Right ventricle myocardium inferior (tissue), 1 donor: ENCODE measurements around the gene PEAR1. TPM values are rescaled to one million over a fixed set of nuclear protein-coding genes. Genes with fewer than 3 reads are reported as not detected.
"Not testable (repeated sequence)": the region's sequence is repeated elsewhere in the genome, so short reads cannot be mapped to it uniquely, and the experiment has no call there.

Experiments used
- ATAC-seq: fragments of 200-7000 bp; cut with Tn5 transposase; one replicate; pipeline ENCODE4 v1.9.1; 2020; ENCODE audit warnings: mild to moderate bottlenecking, moderate library complexity
- DNase-seq: peaks from one replicate; pipeline ENCODE4 v3.0.0; 2021; ENCODE audit errors: missing footprints
- intact Hi-C: fragments of 100-400 bp; cut with DNase I; formaldehyde crosslinking; loops from one replicate; pipeline ENCODE4 v1.11.0; 2022
- total RNA-seq: library from RNA; stranded (reverse); fragmentation: NEBNext Ultra II Directional; extraction: Animal tissue kit (Norgen Biotek cat#: 25700); gene quantifications from one replicate; pipeline ENCODE4 v1.2.1, GENCODE V29; 2021
- donor health status: DM: no; HTN: yes; CAD: no; lungs with severe emphysema.

Gene PEAR1
- total RNA-seq, 1 donor from 2014 or later, result 8.1 TPM

DNA sequence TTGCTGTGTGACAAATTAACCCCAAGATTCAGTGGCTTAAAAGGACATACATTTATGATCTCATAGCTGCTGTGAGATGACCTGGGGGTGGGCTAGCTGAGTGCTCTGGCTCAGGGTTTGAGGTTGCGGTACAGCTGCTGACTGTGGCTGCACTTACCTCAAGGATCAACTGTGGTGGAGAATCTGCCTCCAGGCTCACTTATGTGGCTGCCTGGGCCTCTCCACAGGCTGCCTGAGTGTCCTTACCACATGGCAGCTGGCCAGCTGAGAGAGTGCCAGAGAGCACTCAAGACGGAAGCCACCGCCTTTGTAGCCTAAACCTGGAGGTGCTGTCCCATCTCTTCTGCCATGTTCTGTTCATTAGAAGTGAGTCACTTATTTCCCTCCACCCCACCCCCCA is 32.7 kb downstream of the PEAR1 start:
- DNase-seq (no peak), ATAC-seq (no peak)
- intact Hi-C loops, result loop anchor here (5.0 kb wide), 1 partner anchor 89 kb away; no protein-coding TSS in a partner anchor

DNA sequence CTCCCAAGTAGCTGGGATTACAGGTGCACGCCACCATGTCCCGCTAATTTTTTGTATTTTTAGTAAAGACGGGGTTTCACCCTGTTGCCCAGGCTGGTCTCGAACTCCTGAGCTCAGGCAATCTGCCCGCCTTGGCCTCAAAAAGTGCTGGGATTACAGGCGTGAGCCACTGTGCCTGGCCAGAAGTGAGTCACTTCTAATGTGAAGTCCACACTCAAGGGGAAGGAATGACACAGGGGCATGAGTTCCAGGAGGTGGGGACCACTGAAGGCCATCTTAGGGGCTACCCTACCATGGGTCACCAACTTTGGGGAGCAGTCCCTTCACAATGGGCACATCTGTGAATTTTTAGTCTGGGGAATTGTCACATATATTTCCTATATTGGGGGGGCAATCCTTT is 33.2 kb downstream of the PEAR1 start:
- not testable (repeated sequence) for DNase-seq, ATAC-seq
- intact Hi-C loops, result loop anchor here (5.0 kb wide), 1 partner anchor 89 kb away; no protein-coding TSS in a partner anchor

- ATAC-seq (peak; percentile 57), DNase-seq (peak; percentile 81)
- intact Hi-C loops, result loop anchor here (5.0 kb wide), 1 partner anchor 90 kb away; no protein-coding TSS in a partner anchor
Observed at GRCh38 chr1:156927215-156928042, 33.9 kb downstream of the PEAR1 start.

GRCh38 chr1:156928043-156928602 is 34.6 kb downstream of the PEAR1 start:
- no peak for DNase-seq
- intact Hi-C loops, result loop anchor here (5.0 kb wide), 1 partner anchor 91 kb away; no protein-coding TSS in a partner anchor
- ATAC-seq, result no peak

GRCh38 chr1:156929596-156930238 is 36.2 kb downstream of the PEAR1 start:
- ATAC-seq, result no peak
- intact Hi-C loops, result loop anchor here (5.0 kb wide), 1 partner anchor 92 kb away; no protein-coding TSS in a partner anchor
- no peak for DNase-seq

- DNase-seq (no peak), ATAC-seq (no peak)
- intact Hi-C loops, result no loop called here
Observed at GRCh38 chr1:156930483-156930882, 37.0 kb downstream of the PEAR1 start.

GRCh38 chr1:156931211-156931952 is 37.9 kb downstream of the PEAR1 start:
- ATAC-seq (no peak), DNase-seq (no peak)
- intact Hi-C loops, result no loop called here

DNA sequence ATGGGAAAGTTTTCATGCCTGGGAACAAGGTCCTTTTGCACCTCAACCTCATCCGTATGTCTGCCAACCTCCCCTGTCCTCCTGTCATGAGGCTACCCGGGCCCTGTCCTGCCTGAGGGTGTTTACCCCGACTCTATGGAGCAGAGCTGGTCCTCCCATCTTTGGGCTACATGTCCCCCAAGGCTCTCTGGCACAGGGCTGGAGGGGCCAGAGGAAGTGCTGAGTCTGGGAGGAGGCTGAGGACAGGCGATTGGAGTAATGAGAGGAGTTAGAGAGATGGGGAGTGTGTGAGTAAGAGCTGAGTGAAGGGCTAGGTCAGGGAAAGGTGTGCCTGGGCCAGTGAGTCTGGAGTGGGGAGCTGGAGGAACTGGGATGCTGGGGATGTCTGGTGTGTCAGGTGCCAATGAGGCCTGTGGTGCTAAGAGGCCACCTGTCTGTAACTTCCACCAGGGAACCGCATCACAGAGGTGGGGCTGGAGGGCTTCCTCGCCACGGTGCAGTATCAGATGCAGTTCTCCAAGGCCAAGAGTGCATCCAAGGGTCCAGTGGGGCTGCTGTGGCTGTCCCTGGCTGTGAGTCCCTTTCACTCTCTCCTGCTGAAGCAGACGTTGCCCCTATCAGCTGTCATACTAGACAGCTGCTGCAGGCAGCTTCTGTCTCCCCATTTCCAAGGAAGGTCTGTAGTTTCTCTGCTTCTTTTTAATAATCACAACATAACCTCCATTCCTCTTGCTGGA is 38.6 kb downstream of the PEAR1 start:
- intact Hi-C loops, result no loop called here
- no peak for DNase-seq
- no peak for ATAC-seq

DNA sequence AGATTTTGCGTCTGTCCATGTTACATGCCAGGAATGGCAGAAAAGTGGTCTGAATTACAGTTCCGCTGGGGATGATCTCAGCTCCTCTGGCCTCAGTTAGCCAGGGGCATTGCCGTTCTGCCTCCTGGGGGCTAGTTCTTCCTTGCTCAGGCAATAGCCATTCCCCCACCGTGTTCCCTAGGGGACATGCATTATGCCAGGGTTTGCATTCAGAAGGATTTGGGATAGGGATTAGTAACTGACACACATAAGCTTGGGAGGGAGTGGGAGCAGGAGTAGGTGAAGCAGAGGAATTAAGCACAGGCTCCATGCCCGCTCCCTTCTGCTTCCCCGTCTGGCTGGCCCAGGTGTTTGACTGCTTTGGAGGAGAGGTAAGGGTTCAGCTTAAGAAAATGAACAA is 39.6 kb downstream of the PEAR1 start:
- intact Hi-C loops, result no loop called here
- no peak for DNase-seq
- ATAC-seq, result no peak

GRCh38 chr1:156935505-156936128 is 42.1 kb downstream of the PEAR1 start:
- ATAC-seq (no peak), DNase-seq (no peak)
- intact Hi-C loops, result no loop called here

DNA sequence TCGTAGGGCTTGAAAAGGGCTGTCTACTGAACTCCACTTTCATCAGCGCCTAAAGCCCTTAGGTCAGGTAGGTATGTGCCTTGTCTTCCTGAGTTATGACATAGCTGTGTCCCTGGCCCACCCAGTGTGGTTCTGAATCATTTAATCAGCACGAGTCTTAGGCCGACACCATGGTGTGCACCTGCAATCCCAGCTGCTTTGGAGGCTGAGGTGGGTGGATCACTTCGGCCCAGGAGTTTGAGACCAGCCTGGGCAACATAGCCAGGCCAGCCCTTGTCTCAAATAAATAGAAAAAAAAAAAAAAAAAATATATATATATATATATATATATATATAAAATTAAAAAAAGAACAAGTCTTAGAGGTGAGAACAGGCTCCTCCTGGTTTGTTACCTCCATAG is 42.7 kb downstream of the PEAR1 start:
- intact Hi-C loops, result no loop called here
- DNase-seq (no peak), ATAC-seq (no peak)

DNA sequence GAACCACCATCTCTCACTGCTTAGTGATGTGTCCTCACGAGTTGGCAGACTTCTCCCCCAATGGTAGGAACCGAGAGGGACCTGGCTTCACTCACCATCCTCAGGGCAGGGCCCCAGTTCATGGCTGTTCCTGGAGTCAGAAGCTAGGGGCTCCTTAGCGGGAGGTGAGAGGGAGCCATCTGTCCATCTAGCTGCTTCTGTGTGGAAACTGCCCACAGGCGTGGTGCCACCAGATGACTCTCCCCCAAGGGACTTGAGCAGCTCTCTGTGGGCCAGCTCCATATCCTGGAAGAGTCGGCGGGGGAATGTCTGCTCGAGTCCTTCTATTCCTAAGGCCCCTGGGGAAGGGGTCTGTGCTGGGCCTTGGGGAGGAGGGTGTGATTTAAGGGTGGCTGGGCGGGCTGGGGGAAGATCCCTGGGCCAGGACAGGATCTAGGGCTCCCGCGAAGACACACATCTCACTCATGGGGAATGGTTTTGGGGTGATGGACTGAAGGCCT is 43.3 kb downstream of the PEAR1 start:
- no peak for DNase-seq
- ATAC-seq, result no peak
- intact Hi-C loops, result no loop called here

DNA sequence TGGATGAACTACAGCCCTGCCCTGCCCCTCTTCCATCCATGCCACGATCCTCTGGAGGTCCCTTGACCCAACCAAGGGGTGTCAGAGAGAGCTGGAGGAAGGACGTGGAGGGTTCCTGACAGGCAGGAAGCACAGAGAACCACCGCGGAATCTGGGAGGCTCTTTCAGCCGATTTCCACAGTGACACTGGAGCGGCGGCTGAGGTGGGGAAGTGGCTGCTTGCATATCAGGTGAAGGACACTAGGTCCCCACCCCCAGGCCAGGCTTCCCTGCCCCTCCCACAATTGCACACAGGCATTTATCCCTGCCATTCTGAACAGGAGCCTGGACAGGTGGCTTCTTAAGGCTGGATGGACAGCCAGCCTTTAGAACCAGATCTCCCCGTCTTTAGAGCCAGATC is 44.4 kb downstream of the PEAR1 start:
- intact Hi-C loops, result no loop called here
- DNase-seq (no peak), ATAC-seq (no peak)

DNA sequence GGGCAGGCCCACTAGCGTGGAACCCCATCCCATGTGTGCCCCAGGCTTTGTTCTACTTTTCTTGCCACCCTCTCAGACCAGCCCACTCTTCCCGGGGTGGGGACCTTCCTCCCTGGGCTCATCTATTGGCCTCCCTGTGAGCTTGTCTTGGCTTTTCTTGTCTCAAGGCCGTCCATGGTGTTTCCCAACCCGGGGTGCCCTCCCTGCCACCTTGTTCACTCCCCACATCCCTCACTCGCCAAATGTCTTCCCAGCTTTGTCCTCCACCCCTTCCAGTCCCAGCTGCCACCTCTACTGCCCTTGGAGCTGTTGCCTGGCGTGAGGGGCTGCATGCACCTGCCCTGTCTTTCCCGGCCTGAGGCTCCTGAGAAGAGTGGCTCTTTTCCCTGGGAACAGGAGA is 45.3 kb downstream of the PEAR1 start:
- DNase-seq (no peak), ATAC-seq (no peak)
- intact Hi-C loops, result no loop called here

DNA sequence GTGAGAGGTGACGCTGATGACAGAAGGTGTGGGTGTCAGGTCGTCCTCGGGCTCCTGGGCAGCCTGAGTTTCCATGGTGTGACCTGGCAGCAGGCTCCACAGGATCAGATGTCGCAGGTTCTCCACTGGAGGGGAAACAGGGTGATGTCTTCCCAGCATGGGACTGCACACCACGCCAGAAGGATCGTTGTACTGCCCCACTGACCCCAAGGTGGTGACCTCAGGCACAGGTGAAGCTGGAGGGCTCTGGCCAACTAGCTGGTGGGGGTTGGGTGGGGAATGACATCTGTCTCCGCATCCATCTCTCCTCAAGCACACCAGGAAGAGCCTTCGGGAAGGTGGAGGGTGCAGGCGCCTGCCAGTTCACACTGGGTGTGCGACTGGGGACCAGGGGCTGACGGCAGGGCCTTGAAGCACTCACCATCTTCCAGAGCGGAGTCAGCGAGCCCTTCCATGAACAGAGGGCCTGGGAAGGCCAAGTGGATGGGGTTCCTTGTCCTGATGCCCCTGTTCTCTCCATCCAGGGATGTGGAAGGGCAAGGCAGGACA is 46.3 kb downstream of the PEAR1 start:
- intact Hi-C loops, result no loop called here
- DNase-seq (no peak), ATAC-seq (no peak)

GRCh38 chr1:156941675-156942074 is 48.2 kb downstream of the PEAR1 start:
- intact Hi-C loops, result no loop called here
- no peak for ATAC-seq
- no peak for DNase-seq

- intact Hi-C loops, result no loop called here
- no peak for ATAC-seq
- no peak for DNase-seq
Observed at GRCh38 chr1:156942176-156942575, 48.7 kb downstream of the PEAR1 start.

DNA sequence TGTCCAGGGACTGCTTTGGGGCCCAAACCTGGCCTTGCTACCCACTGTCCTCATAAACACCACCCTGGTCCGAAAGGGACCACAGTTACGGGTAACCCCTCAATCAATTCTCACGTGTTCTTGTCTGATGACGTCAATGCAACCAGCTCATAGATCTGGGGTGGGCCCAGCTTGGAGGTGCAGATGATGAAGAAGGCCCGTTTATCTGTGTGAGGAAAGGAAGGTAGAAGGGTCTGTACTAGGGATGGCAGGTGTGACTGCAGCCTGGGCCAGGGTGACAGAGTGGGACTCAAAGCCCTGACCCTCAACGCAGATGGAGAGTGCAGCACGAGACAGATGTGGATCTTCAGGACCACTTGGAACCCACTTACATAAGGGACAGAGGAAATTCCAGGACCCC is 49.1 kb downstream of the PEAR1 start:
- intact Hi-C loops, result no loop called here
- DNase-seq (no peak), ATAC-seq (no peak)
